ENCODE measurements around the gene NHERF2.

NHERF2 gene

GRCh38 chr16:2063861-2064260 lies 37.2 kb downstream of the NHERF2 start:
- no peak for DNase-seq

GRCh38 chr16:2064368-2064945 lies 37.8 kb downstream of the NHERF2 start:
- no peak for DNase-seq

GRCh38 chr16:2066139-2066538 lies 39.4 kb downstream of the NHERF2 start:
- no peak for DNase-seq

GRCh38 chr16:2070576-2071453 lies 44.1 kb downstream of the NHERF2 start:
- no peak for DNase-seq

GRCh38 chr16:2071454-2072202 lies 44.9 kb downstream of the NHERF2 start:
- no peak for DNase-seq

- DNase-seq = no peak
Measured at GRCh38 chr16:2072926-2073325, 46.2 kb downstream of the NHERF2 start.

GRCh38 chr16:2074071-2074470 lies 47.4 kb downstream of the NHERF2 start:
- DNase-seq = no peak

- DNase-seq = no peak
Measured at GRCh38 chr16:2075631-2076030, 48.9 kb downstream of the NHERF2 start.

- DNase-seq = no peak
Measured at GRCh38 chr16:2076072-2076865, 49.6 kb downstream of the NHERF2 start.

- DNase-seq = no peak
Measured at GRCh38 chr16:2077016-2077415, 50.3 kb downstream of the NHERF2 start.

GRCh38 chr16:2077696-2078095 lies 51.0 kb downstream of the NHERF2 start:
- no peak for DNase-seq

- no peak for DNase-seq
Measured at GRCh38 chr16:2078096-2078495, 51.4 kb downstream of the NHERF2 start.

GRCh38 chr16:2078691-2079090 lies 52.0 kb downstream of the NHERF2 start:
- no peak for DNase-seq

GRCh38 chr16:2079311-2079800 lies 52.7 kb downstream of the NHERF2 start:
- DNase-seq = no peak

- DNase-seq = no peak
Measured at GRCh38 chr16:2079991-2080390, 53.3 kb downstream of the NHERF2 start.

GRCh38 chr16:2081201-2082084 lies 54.7 kb downstream of the NHERF2 start:
- DNase-seq = no peak

GRCh38 chr16:2082171-2082982 lies 55.7 kb downstream of the NHERF2 start:
- no peak for DNase-seq

GRCh38 chr16:2082983-2083364 lies 56.3 kb downstream of the NHERF2 start:
- no peak for DNase-seq

- no peak for DNase-seq
Measured at GRCh38 chr16:2083409-2083808, 56.7 kb downstream of the NHERF2 start.

GRCh38 chr16:2083876-2084780 lies 57.4 kb downstream of the NHERF2 start:
- no peak for DNase-seq
